ENCODE results near the gene SRPK2.

- TF ChIP-seq CTCF (IDR thresholded peaks at IDR 0.05; ENCODE audit: insufficient read depth, low read depth, low read length) (no peak), EZH2 (IDR thresholded peaks at IDR 0.05; ENCODE audit: insufficient read depth, low read length) (no peak)
Observed at GRCh38 chr7:105353752-105354328, 34.9 kb downstream of the SRPK2 start.

All from astrocyte (in vitro differentiated cells and primary cell).